AG09319 (cell line): ENCODE data around the gene ERC1.

ENCODE experiments used
- DNase-seq: peaks from one replicate; pipeline ENCODE4 v3.0.0-alpha.2; 2010; ENCODE audit warnings: low read depth; ENCODE audit errors: extremely low read depth
- TF ChIP-seq, protein P1 (sequence below): IDR thresholded peaks from 2 replicates; pipeline ENCODE4 v1.5.1; 2011; ENCODE audit warnings: low read depth, mild to moderate bottlenecking, inconsistent platforms, low read length, moderate library complexity

ERC1 gene

DNA sequence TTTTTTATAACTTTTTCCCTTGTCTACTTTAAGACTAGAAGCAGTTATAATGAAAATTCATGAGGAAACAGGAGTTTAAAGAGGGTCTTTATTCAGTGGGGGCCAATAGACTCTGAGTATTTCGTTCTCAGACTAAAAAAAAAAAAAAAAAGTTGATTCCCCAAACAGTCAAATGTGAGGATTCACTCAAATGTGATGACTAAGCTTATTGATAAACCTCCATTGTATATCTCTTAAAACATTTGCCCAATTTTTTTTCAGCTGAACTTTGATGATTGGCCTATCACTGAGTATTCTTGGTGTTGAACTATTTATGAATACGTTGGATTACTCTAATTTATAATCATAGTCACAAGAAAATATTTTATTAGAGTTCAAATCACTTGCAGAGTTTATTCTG is 265.3 kb downstream of the ERC1 start:
- TF ChIP-seq, protein P1, sequence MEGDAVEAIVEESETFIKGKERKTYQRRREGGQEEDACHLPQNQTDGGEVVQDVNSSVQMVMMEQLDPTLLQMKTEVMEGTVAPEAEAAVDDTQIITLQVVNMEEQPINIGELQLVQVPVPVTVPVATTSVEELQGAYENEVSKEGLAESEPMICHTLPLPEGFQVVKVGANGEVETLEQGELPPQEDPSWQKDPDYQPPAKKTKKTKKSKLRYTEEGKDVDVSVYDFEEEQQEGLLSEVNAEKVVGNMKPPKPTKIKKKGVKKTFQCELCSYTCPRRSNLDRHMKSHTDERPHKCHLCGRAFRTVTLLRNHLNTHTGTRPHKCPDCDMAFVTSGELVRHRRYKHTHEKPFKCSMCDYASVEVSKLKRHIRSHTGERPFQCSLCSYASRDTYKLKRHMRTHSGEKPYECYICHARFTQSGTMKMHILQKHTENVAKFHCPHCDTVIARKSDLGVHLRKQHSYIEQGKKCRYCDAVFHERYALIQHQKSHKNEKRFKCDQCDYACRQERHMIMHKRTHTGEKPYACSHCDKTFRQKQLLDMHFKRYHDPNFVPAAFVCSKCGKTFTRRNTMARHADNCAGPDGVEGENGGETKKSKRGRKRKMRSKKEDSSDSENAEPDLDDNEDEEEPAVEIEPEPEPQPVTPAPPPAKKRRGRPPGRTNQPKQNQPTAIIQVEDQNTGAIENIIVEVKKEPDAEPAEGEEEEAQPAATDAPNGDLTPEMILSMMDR: no peak
- no peak for DNase-seq

DNA sequence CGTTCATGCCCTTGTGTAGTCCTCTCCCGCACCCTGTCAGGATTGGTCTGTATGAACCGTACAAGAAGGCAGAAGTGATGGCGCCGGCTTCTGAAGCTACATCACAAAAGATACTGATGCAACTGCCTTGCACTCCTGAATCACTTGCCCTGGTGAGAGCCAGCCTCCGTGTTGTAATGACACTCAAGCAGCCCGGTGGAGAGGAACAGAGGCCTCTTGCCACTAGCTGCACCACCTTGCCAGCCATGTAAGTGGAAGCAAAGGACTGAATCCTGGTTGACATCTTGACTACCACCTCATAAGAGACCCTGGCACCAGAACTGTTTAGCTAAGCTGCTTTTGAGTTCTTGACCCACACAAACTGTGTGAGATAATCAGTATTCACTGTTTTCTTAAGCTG is 266.0 kb downstream of the ERC1 start:
- DNase-seq: no peak
- TF ChIP-seq, protein P1: no peak

DNA sequence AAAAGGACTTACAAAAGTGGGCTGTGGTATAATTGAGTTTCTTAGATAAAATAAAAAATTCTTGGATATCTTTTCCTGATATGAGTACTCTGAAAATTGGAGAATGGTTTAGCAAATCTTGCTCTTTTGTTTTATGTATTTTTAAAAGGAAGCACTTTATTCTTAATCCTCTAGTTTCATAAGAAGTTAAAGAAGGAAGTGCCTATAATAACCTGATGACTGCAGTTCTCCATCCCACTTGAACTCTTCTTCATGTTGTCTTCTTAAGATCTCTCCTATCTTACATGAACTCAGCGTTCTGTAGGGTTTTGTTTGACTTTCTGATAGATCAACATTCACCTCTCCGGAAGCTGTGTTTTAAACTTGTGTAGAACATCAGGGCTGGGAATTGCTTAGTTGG is 271.0 kb downstream of the ERC1 start:
- no peak for DNase-seq
- TF ChIP-seq, protein P1: no peak

DNA sequence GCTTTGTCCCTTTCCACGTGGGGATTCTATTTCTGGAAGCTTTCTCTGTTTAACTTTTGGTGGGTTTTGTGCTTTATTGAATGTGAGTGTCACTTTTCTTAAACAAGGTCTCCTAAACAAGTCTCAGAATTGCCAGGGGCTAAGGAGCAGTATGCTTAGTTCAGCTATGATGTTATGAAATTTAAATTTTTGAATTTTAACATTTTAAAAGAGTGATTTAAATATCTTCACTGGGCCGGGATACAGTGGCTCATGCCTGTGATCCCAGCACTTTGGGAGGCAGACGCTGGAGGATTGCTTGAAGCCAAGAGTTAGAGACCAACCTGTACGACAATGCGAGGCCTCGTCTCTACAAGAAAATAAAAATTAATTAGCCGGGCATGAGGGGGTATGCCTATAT is 276.2 kb downstream of the ERC1 start:
- no peak for DNase-seq
- TF ChIP-seq, protein P1: no peak

DNA sequence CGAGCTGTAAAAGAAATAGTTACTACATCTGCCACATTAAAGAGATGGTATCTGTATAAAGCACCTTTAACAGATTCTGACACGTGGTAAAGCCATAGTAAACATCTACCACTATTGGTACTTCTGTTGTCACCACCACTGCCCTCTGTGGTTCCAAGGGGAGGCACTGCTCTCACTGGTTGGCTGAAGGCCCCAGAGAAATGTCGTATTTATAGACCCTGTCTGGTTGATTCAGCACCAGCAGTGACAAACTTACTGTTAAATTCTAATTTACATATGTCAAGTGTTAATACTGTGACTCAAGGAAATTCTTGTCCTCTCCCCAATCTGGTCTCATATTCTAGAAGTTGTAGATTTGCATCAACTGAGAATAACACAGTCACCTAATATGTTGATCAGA is 281.1 kb downstream of the ERC1 start:
- TF ChIP-seq, protein P1: no peak
- DNase-seq: no peak

DNA sequence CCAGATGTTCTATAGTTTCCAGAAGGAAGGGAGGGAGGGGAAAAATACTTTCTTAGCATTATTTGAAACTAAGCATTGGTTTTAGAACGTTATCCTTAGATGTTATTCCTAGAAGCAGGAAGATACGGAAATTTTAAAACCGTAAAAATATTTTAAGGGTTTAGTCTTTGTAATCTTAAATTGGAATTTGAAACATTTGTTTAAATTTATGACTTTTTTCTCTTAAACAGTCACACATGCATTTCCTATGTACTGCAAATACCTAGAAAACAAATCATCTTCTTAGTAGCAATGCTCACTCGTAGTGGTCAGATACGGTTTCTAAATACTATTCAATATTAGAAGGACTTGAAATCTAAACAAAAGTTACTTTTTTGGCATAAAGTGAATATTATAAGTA is 282.0 kb downstream of the ERC1 start:
- TF ChIP-seq, protein P1: no peak
- no peak for DNase-seq

DNA sequence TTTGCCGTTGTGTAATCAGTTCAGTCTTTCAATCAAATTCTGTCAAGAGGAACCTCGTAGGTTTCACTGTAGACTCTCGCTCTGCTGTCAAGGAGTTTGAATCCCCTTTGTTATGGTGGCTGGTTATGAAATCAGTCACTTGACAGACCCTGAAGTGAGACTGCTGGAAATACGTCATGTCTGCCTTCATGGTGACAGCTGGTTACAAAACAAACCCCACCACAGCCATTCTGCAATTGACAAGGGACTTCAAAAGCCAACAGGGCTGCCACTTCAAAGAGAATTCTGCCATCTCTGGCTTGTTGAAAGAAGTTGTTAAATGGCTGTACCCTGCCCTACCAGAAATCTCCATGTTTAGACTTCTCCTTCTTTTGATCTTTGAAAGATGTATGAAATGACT is 286.9 kb downstream of the ERC1 start:
- TF ChIP-seq, protein P1: no peak
- no peak for DNase-seq
